ENCODE results near the gene TFB1M.
A peak's percentile ranks its signal among the peaks of the same experiment; 100 is the strongest.
"Not testable (repeated sequence)": the region's sequence is repeated elsewhere in the genome, so short reads cannot be mapped to it uniquely, and the experiment has no call there.

Gene TFB1M

DNA sequence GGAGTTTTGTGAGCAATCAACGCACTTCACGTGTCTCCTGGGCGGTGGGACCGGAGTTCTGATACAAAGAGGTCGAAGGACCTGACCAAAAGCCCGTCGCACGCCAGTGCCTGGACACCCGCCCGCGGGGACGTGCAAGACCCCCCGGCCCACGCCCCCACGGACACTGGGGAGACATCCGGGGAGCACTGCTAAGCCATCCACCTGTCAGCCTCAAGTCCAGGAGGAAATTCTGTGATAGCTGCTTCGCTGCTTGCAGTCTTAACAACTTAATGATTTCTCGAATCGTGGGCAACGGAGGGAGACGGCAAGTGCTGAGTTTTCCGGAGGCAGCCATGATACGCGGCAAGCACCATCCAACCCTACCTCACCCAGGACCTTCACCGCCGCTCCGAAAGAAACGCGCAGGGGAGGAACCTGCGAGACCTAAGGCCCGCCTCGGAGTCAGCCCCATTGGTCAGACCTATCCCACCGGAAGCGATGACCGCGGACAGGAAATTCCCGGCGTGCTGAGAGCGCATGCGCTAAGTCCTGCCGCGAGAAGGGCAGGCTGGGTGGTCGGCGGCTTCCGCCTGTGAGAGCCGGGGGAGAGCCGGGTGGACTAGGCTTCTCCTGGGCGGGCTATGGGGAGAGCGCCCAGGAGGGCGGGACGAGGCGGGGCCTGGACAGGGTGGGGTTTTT is at the start of gene TFB1M:
TFB1M (minus strand) TSS at position 393 of the 681 bp plus-strand sequence; CDS start at position 337, 56 bp downstream.
- DNase-seq (ENCODE audit: low read depth in 2 of 2) = peak; percentile 94 to 96

GRCh38 chr6:155364021-155364420 is 49.7 kb upstream of the TFB1M start:
- DNase-seq (ENCODE audit: low read depth in 2 of 2) = not testable (repeated sequence)

DNA sequence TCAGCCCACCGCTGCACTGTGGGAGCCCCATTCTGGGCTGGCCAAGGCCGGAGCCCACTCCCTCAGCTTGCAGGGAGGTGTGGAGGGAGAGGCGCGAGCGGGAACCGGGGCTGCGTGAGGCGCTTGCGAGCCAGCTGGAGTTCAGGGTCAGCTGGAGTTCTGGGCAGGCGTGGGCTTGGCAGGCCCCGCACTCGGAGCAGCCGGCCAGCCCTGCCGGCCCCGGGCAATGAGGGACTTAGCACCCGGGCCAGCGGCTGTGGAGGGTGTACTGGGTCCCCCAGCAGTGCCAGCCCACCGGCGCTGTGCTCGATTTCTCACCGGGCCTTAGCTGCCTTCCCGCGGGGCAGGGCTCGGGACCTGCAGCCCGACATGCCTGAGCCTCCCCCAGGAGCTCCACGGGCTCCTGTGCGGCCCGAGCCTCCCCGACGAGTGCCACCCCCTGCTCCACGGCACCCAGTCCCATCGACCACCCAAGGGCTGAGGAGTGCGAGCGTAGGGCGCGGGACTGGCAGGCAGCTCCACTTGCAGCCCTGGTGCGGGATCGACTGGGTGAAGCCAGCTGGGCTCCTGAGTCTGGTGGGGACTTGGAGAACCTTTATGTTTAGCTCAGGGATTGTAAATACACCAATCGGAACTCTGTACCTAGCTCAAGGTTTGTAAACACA is 48.8 kb upstream of the TFB1M start:
- DNase-seq (ENCODE audit: low read depth in 2 of 2) = not testable (repeated sequence)

DNA sequence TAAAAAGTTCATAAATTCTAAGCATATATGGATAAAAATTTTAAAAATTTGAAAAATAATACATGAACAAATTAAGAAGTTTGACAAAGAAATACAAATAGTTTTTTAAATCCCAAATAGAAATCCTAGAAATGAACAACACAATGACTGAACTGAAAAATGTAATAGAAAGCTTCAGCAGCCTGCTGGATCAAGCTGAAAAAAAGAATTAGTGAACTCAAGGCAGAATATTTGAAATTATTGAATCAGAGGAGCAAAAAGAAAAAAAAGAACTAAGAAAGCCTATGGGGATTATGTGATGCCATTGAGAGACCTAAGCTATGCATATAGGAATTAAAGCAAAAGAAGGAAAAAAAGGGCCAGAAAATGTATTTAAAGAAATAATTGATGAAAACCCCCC is 39.9 kb upstream of the TFB1M start:
- DNase-seq (ENCODE audit: low read depth in 2 of 2) = no peak

DNA sequence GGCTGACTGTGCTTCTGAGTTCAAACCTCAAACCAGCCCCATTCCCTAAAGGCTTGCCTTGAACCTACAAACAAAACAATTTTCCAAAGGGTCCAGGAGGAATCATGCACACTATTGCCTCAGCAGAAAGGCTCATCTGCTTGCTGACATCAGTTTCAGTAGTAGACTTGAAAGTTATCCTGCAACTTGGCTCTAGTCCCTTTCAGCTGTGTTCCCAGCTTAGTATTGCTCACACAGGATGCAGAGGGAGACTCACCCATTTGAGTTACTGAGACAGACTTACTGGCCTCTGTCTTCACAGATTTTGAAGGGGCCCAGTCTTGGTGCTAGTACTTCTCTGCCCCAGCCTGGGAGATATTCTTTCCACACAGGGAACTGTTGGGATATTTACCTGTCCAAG is 38.5 kb upstream of the TFB1M start:
- no peak for DNase-seq (ENCODE audit: low read depth in 2 of 2)

DNA sequence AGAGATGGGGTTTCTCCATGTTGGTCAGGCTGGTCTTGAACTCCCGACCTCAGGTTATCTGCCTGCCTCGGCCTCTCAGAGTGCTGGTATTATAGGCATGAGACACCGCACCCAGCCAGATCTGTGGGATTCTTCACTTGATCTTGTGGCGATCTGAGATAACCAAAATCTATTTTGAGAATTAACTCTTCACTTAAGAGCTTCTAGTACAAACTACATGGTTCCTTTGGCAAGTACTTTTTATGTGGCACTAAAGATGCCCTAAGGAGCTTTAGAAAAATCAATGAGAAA is 37.8 kb upstream of the TFB1M start:
- DNase-seq (ENCODE audit: low read depth in 2 of 2) = no peak

DNA sequence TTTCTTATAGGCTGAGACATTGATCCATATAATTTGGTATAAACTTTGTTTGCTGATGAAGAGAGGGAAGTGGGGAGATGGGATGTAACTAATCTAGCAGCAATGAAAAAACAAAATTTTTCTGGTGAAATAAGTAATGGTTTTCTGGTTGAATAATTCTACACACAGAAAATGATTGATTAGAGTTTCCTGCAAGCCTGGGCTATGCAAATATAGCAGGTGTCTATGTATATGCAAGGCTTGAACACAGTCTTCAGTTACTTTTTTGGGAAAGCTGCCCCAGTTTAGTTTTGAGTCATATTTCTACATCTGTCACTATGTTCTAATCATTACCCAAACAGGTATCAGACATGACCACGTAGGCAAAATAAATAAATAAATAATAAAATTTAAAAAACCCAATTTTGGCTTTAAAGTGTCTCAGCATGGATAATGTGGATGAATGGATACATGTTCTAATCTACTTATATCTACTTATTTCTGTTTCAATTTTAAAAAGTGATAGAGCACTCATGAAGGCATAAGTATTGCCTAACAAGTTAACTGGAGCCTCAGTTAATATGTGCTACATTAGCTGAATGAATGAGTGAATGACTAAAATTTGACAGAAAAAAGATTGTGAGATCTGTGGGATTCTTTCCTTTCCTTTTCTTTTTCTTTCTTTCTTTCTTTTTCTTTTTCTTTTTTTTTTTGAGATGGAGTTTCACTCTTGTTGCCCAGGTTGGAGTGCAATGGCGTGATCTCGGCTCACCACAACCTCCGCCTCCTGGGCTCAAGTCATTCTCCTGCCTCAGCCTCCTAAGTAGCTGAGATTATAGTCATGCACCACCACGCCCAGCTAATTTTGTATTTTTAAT is 37.2 kb upstream of the TFB1M start:
- DNase-seq (ENCODE audit: low read depth in 2 of 2) = no peak

- DNase-seq (ENCODE audit: low read depth in 2 of 2) = no peak
Measured at GRCh38 chr6:155349956-155350355, 35.7 kb upstream of the TFB1M start.

GRCh38 chr6:155349129-155349528 is 34.8 kb upstream of the TFB1M start:
- no peak for DNase-seq (ENCODE audit: low read depth in 2 of 2)

DNA sequence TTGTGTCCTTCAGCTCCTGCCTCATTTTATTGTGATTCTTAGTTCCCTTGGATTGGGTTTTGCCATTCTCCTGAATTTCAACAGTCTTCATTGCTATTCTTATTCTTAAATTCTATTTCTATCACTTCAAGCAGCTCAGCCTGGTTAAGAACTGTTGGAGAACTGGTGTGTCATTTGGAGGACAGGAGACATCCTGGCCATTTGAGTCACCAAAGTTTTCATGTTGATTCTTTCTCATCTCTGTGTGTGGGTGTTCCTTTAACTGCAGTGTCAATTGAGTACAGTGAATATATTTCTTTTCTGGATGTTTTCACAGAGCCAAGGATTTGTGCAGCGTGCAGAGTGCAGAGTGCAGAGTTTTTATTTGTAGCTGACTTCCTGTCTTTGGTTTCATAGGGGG is 33.5 kb upstream of the TFB1M start:
- DNase-seq (ENCODE audit: low read depth in 2 of 2) = no peak

GRCh38 chr6:155346957-155347356 is 32.7 kb upstream of the TFB1M start:
- no peak for DNase-seq (ENCODE audit: low read depth in 2 of 2)

DNA sequence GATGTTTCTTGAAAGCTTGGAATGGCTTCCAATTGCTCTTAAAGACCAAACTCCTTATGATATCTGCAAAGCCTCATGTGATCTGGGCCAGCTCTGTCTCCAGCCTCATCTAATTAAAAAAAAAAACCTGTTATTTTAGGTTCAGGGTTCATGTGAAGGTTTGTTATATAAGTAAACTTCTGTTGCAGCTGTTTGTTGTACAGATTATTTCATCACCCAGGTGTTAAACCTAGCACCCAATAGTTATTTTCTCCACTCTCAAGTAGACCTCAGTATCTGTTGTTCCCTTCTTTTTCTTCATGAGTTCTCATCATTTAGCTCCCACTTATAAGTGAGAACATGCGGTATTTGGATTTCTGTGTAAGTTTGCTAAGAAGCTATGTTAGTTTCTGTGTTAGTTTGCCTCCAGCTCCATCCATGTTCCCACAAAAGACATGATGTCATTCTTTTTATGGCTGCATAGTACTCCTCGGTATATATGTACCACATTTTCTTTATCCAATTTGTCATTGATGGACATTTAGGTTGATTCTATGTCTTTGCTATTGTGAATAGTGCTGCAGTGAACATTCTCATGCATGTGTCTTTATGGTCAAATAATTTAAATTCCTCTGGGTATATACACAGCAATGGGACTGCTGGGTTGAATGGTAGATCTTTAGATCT is 30.2 kb upstream of the TFB1M start:
- no peak for DNase-seq (ENCODE audit: low read depth in 2 of 2)

- no peak for DNase-seq (ENCODE audit: low read depth in 2 of 2)
Measured at GRCh38 chr6:155341130-155341828, 27.0 kb upstream of the TFB1M start.

GRCh38 chr6:155340464-155341129 is 26.3 kb upstream of the TFB1M start:
- no peak for DNase-seq (ENCODE audit: low read depth in 2 of 2)

GRCh38 chr6:155339929-155340328 is 25.6 kb upstream of the TFB1M start:
- not testable (repeated sequence) for DNase-seq (ENCODE audit: low read depth in 2 of 2)

- not testable (repeated sequence) for DNase-seq (ENCODE audit: low read depth in 2 of 2)
Measured at GRCh38 chr6:155338237-155338636, 24.0 kb upstream of the TFB1M start.

GRCh38 chr6:155335265-155335664 is 21.0 kb upstream of the TFB1M start:
- DNase-seq (ENCODE audit: low read depth in 2 of 2) = no peak

DNA sequence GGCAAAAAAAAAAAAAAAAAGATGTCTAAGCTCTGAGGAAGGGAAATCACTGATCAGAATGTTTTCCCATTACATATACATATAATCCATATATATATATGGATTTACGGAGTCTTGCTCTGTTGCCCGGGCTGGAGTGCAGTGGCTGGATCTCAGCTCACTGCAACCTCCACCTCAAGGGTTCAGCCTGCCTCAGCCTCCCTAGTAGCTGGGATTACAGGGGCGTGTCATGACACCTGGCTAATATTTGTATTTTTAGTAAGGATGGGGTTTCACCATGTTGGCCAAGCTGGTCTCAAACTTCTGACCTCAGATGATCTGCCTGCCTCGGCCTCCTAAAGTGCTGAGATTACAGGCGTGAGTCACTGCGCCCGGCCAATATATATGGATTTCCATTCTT is 19.8 kb upstream of the TFB1M start:
- not testable (repeated sequence) for DNase-seq (ENCODE audit: low read depth in 2 of 2)

GRCh38 chr6:155333414-155333813 is 19.1 kb upstream of the TFB1M start:
- no peak for DNase-seq (ENCODE audit: low read depth in 2 of 2)

DNA sequence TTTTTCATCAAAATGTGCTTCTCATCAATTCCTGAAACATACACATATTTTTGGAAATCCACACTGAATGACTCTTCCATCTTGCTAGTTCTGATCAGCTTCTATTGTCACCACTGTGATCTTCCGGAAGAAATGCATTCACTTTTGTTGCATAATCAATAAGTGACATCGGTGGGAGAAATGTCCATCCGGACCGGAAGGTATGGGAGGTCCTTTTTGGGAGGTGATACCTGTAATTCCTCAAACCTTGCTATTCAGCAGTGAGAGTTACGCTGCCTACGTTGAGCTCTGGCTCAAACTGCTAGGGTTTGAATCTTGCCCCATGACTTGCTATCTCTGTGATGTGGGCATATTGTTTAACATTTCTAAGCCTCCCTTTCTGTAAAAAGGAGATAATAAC is 16.6 kb upstream of the TFB1M start:
- no peak for DNase-seq (ENCODE audit: low read depth in 2 of 2)

GRCh38 chr6:155330133-155330734 is 15.9 kb upstream of the TFB1M start:
- no peak for DNase-seq (ENCODE audit: low read depth in 2 of 2)
